ENCODE measurements around the gene FARP1.

FARP1 gene

DNA sequence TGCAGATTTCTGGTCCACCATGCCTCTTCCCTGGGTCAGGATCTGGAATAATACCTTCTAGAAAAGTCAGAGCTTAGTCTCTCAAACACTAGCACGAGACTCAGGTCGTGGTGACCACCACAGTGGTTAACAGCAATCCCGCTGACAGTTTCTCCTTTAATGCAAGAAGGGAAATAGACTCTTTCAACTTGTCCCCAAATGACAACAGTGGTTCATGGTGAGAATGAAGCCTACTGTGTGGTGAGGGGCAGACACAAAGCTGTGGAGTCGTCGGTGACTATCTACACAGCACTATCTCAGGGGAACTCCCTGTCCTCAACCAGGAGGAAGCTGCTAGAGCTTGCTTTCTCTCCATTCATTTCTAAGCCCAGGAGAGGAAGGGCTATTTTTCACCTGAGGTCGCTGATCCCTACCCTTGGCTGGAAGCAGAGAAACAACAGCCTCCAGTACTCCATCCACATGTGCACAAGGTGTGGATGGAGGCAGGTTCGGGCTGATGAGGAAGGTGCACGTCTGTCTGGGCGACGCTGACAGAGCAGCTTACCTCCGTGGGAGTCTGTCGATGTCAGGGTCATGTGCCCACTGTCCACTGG lies 361.6 kb downstream of the FARP1 start:
- CTCF ChIA-PET: interaction anchor here (0.6 kb wide), 1 partner anchor 40 kb away, joined by 3 read pairs; no protein-coding TSS in a partner anchor
- Histone ChIP-seq H3K9me3 (ENCODE audit: control insufficient read depth, insufficient read depth, low read depth, low read length) (no peaks in the 10 kb centered on the region), H3K4me1 (ENCODE audit: control insufficient read depth, insufficient read depth, low read length) (peaks cover 36% of the 10 kb centered on the region), H3K27ac (ENCODE audit: extremely low read depth, low read depth, low read length) (no peak overlapping the region), H3K36me3 (ENCODE audit: control insufficient read depth in 2 of 2, insufficient read depth in 1 of 2, low read length in 2 of 2) (peaks cover 0 to 9% of the 10 kb centered on the region in 2 experiments; a peak in 1 of 3 replicates), H3K4me3 (ENCODE audit: low read depth, low read length) (no peak overlapping the region)
- TF ChIP-seq ZBTB26 (tag by site-specific recombination; optimal IDR thresholded peaks at IDR 0.05) (no peak), ZNF600 (tag by site-specific recombination; IDR thresholded peaks at IDR 0.05) (no peak), ZNF24 (tag by site-specific recombination; IDR thresholded peaks at IDR 0.05) (no peak), ZBTB20 (tag by site-specific recombination; IDR thresholded peaks at IDR 0.05) (no peak), ZNF629 (tag by site-specific recombination; IDR thresholded peaks at IDR 0.05) (no peak), ZIC2 (tag by site-specific recombination; IDR thresholded peaks at IDR 0.05) (no peak), TCF7L2 (IDR thresholded peaks at IDR 0.05; ENCODE audit: borderline replicate concordance, low read depth, low read length) (no peak), ZNF837 (tag by site-specific recombination; IDR thresholded peaks at IDR 0.05) (no peak), ZNF341 (tag by site-specific recombination; IDR thresholded peaks at IDR 0.05; ENCODE audit: low read depth) (no peak), ZNF16 (tag by site-specific recombination; IDR thresholded peaks at IDR 0.05; ENCODE audit: low read depth) (no peak)
- TF ChIP-seq, protein P1, sequence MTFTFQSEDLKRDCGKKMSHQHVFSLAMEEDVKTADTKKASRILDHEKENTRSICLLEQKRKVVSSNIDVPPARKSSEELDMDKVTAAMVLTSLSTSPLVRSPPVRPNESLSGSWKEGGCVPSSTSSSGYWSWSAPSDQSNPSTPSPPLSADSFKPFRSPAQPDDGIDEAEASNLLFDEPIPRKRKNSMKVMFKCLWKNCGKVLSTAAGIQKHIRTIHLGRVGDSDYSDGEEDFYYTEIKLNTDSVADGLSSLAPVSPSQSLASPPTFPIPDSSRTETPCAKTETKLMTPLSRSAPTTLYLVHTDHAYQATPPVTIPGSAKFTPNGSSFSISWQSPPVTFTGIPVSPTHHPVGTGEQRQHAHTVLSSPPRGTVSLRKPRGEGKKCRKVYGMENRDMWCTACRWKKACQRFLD (tag by site-specific recombination; IDR thresholded peaks at IDR 0.05): no peak
- TF ChIP-seq, protein P2, sequence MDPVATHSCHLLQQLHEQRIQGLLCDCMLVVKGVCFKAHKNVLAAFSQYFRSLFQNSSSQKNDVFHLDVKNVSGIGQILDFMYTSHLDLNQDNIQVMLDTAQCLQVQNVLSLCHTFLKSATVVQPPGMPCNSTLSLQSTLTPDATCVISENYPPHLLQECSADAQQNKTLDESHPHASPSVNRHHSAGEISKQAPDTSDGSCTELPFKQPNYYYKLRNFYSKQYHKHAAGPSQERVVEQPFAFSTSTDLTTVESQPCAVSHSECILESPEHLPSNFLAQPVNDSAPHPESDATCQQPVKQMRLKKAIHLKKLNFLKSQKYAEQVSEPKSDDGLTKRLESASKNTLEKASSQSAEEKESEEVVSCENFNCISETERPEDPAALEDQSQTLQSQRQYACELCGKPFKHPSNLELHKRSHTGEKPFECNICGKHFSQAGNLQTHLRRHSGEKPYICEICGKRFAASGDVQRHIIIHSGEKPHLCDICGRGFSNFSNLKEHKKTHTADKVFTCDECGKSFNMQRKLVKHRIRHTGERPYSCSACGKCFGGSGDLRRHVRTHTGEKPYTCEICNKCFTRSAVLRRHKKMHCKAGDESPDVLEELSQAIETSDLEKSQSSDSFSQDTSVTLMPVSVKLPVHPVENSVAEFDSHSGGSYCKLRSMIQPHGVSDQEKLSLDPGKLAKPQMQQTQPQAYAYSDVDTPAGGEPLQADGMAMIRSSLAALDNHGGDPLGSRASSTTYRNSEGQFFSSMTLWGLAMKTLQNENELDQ (tag by site-specific recombination; IDR thresholded peaks at IDR 0.05; ENCODE audit: low read depth): no peak
- POLR2A ChIA-PET: no interaction called here
